Esophagus muscularis mucosa (tissue), 4 donors: ENCODE measurements around the gene FXYD3. TPM values are rescaled to one million over a fixed set of nuclear protein-coding genes. Genes with fewer than 3 reads are reported as not detected.

Experiments
- DNase-seq: peaks from one replicate; pipeline ENCODE4 v3.0.0-alpha.2; 2017; ENCODE audit errors: extremely low spot score
- H3K27ac ChIP-seq, 4 donors: fragments of 200-600 bp; sonication (generic); replicated peaks in 1 of 4; 1 replicate in 3 of 4; 2 replicates in 1 of 4; pipeline ENCODE4 v1.5.1; 2016 to 2019; ENCODE audit warnings: mild to moderate bottlenecking in 1 of 4
- H3K27me3 ChIP-seq, 4 donors: fragments of 200-600 bp; sonication (generic); one replicate each; pipeline versions ENCODE4 v1.5.1 to v1.6.0; 2016 to 2019
- H3K36me3 ChIP-seq, 4 donors: fragments of 200-600 bp; sonication (generic); one replicate each; pipeline ENCODE4 v1.5.1; 2016 to 2019
- H3K4me1 ChIP-seq, 4 donors: fragments of 200-600 bp; sonication (generic); one replicate each; pipeline ENCODE4 v1.5.1; 2016 to 2019
- H3K4me3 ChIP-seq, 4 donors: fragments of 200-600 bp; sonication (generic); 1 replicate in 2 of 4; 2 replicates in 2 of 4; pipeline ENCODE4 v1.5.1; 2016 to 2019; ENCODE audit warnings: mild to moderate bottlenecking in 4 of 4, moderate library complexity in 1 of 4
- H3K9me3 ChIP-seq, 4 donors: fragments of 200-600 bp; sonication (generic); 1 replicate in 3 of 4; 2 replicates in 1 of 4; pipeline ENCODE4 v1.5.1; 2016 to 2019
- EP300 ChIP-seq: sonication (generic); formaldehyde crosslinking; IDR thresholded peaks from one replicate; pipeline ENCODE4 v1.6.1; 2017; ENCODE audit warnings: antibody characterized with exemption
- POLR2A ChIP-seq: fragments of 450-650 bp; IDR thresholded peaks from one replicate; pipeline ENCODE4 v1.6.1; 2017; ENCODE audit warnings: antibody characterized with exemption, moderate library complexity, mild to moderate bottlenecking, low read depth
- POLR2AphosphoS5 ChIP-seq, 2 donors: sonication (generic); formaldehyde crosslinking; IDR thresholded peaks; one replicate each; pipeline ENCODE4 v1.6.1; 2017; ENCODE audit warnings: antibody characterized with exemption in 2 of 2
- WGBS: methylation state at CpG from one replicate; pipeline ENCODE4 v1.1.5; 2018; 5-methylcytosine and 5-hydroxymethylcytosine counted together
- intact Hi-C: fragments of 100-400 bp; cut with DNase I; formaldehyde crosslinking; loops from one replicate; pipeline ENCODE4 v1.15.1; 2023
- total RNA-seq, 4 donors: library from RNA; depleted of rRNA; stranded (reverse); fragments of >200 nt; gene quantifications; one replicate each; pipeline versions ENCODE4 v1.1.0 to v1.2.1, GENCODE V29; 2016
- TF ChIP-seq, protein P1 (sequence below), 3 experiments: fragments of 200-600 bp in 2 of 3; fragments of 450-650 bp in 1 of 3; sonication (generic) in 2 of 3; IDR thresholded peaks; one replicate each; pipeline ENCODE4 v1.5.1; 2017 to 2019; ENCODE audit warnings: antibody characterized with exemption in 3 of 3, mild to moderate bottlenecking in 2 of 3, moderate library complexity in 1 of 3

The FXYD3 gene
- total RNA-seq, 4 donors from 2014 or later: 0.83 to 3.8 (median 3.1) TPM

- Histone ChIP-seq H3K27ac (peak overlapping the region; percentile 82 to 87 (median 85)), H3K9me3 (peaks cover 0 to 4% (median 0%) of the 10 kb centered on the region in 4 donors), H3K36me3 (no peaks in the 10 kb centered on the region), H3K4me1 (peaks cover 32 to 71% (median 60%) of the 10 kb centered on the region in 4 donors), H3K4me3 (peak overlapping the region; percentile 43 to 62 (median 51)), H3K27me3 (peaks cover 0 to 66% (median 16%) of the 10 kb centered on the region in 4 donors)
- TF ChIP-seq EP300: no peak
- TF ChIP-seq POLR2A: peak; percentile 32
- peak; percentile 80 to 95 for TF ChIP-seq POLR2AphosphoS5 (IDR thresholded peaks at IDR 0.05)
- TF ChIP-seq, protein P1, sequence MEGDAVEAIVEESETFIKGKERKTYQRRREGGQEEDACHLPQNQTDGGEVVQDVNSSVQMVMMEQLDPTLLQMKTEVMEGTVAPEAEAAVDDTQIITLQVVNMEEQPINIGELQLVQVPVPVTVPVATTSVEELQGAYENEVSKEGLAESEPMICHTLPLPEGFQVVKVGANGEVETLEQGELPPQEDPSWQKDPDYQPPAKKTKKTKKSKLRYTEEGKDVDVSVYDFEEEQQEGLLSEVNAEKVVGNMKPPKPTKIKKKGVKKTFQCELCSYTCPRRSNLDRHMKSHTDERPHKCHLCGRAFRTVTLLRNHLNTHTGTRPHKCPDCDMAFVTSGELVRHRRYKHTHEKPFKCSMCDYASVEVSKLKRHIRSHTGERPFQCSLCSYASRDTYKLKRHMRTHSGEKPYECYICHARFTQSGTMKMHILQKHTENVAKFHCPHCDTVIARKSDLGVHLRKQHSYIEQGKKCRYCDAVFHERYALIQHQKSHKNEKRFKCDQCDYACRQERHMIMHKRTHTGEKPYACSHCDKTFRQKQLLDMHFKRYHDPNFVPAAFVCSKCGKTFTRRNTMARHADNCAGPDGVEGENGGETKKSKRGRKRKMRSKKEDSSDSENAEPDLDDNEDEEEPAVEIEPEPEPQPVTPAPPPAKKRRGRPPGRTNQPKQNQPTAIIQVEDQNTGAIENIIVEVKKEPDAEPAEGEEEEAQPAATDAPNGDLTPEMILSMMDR (IDR thresholded peaks at IDR 0.05): peak; percentile 28 to 53 (median 42)
- peak; percentile 99 for DNase-seq
- 10% methylated on average over 33 of the region's 48 CpGs for WGBS
- intact Hi-C loops: loop anchor here (5.0 kb wide), 2 partner anchors 74 to 126 kb away; partner anchors contain the start of gene USF2
Measured at GRCh38 chr19:35140962-35141836, 25.6 kb downstream of the FXYD3 start.

- H3K4me3 ChIP-seq: peak overlapping the region in 3 of 4 donors; percentile 27 to 47 (median 33)
- intact Hi-C loops: loop anchor here (5.0 kb wide), 2 partner anchors 75 to 125 kb away; partner anchors contain the start of gene USF2
- H3K27ac ChIP-seq: peak overlapping the region in 3 of 4 donors; percentile 11 to 56 (median 40)
- WGBS: 59% methylated on average over 13 of the region's 21 CpGs
- H3K4me1 ChIP-seq: peaks cover 32 to 68% (median 59%) of the 10 kb centered on the region in 4 donors
- H3K27me3 ChIP-seq: peaks cover 0 to 66% (median 16%) of the 10 kb centered on the region in 4 donors
- no peaks in the 10 kb centered on the region for H3K36me3 ChIP-seq
- TF ChIP-seq POLR2A: no peak
- no peak for TF ChIP-seq POLR2AphosphoS5 (IDR thresholded peaks at IDR 0.05)
- TF ChIP-seq, protein P1 (IDR thresholded peaks at IDR 0.05): no peak
- no peak for TF ChIP-seq EP300
- H3K9me3 ChIP-seq: peaks cover 0 to 4% (median 0%) of the 10 kb centered on the region in 4 donors
- DNase-seq: no peak
Measured at GRCh38 chr19:35141837-35142605, 26.4 kb downstream of the FXYD3 start.

DNA sequence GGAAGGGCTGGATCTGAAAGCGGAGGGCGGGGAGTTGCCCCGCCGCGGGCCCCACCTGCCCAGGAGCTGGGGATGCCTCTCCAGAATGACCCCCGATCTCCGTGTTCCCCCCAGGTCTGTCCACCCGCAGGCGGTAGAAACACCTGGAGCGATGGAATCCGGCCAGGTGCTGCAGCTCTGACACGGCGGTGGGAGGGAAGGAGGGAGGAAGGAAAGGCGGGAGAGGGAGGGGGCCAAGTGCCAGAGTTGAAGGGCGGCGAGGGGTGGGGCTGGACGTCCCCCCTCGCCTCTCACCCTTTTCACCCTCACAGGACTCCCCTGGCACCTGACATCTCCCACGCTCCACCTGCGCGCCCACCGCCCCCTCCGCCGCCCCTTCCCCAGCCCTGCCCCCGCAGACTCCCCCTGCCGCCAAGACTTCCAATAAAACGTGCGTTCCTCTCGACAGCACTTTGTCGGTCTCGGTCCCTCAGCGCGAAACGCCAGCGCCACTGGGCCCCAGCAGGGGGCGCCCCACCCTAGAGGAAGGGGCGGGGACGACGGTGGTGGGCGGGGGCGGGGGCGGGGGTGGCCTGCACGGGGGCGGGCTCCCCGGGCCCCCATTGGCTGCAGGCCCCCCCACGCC, 27.1 kb downstream of the FXYD3 start:
- DNase-seq: no peak
- 11% methylated on average over 15 of the region's 46 CpGs for WGBS
- H3K27me3 ChIP-seq: peaks cover 0 to 64% (median 16%) of the 10 kb centered on the region in 4 donors
- peak overlapping the region in 2 of 4 donors; percentile 0 to 11 for H3K27ac ChIP-seq
- intact Hi-C loops: loop anchor here (5.0 kb wide), 2 partner anchors 75 to 125 kb away; partner anchors contain the start of gene USF2
- H3K9me3 ChIP-seq: peaks cover 0 to 4% (median 0%) of the 10 kb centered on the region in 4 donors
- peak overlapping the region; percentile 16 to 34 (median 26) for H3K4me3 ChIP-seq
- TF ChIP-seq, protein P1 (IDR thresholded peaks at IDR 0.05): peak in 2 of 3 experiments; percentile 59 to 67
- TF ChIP-seq EP300: no peak
- H3K36me3 ChIP-seq: no peaks in the 10 kb centered on the region
- peaks cover 28 to 61% (median 54%) of the 10 kb centered on the region in 4 donors for H3K4me1 ChIP-seq

GRCh38 chr19:35143231-35143715, 27.6 kb downstream of the FXYD3 start, which contains the start of gene FXYD7:
FXYD7 (plus strand) TSS chr19:35143255; CDS start chr19:35143334, 79 bp downstream.
- peaks cover 0 to 4% (median 0%) of the 10 kb centered on the region in 4 donors for H3K9me3 ChIP-seq
- TF ChIP-seq, protein P1 (IDR thresholded peaks at IDR 0.05): no peak
- TF ChIP-seq POLR2A (no peak), POLR2AphosphoS5 (IDR thresholded peaks at IDR 0.05) (no peak), EP300 (no peak)
- DNase-seq: no peak
- peaks cover 23 to 56% (median 49%) of the 10 kb centered on the region in 4 donors for H3K4me1 ChIP-seq
- WGBS: 14% methylated on average over 20 of the region's 31 CpGs
- H3K4me3 ChIP-seq: peak within 1 kb of the TSS; percentile 16 to 34 (median 26)
- H3K27me3 ChIP-seq: peaks cover 0 to 60% (median 16%) of the 10 kb centered on the region in 4 donors
- peak within 1 kb of the TSS in 2 of 4 donors; percentile 0 to 11 for H3K27ac ChIP-seq
- intact Hi-C loops: loop anchor here (5.0 kb wide), 2 partner anchors 76 to 124 kb away; partner anchors contain the start of gene USF2
- no peaks in the 10 kb centered on the region for H3K36me3 ChIP-seq
